Left ventricle myocardium superior (tissue), 1 donor: ENCODE results near the gene FAM131C. TPM values are rescaled to one million over a fixed set of nuclear protein-coding genes. Genes with fewer than 3 reads are reported as not detected.
A peak's percentile ranks its signal among the peaks of the same experiment; 100 is the strongest.

Experiments
- ATAC-seq: fragments of 200-7000 bp; cut with Tn5 transposase; one replicate; pipeline ENCODE4 v1.9.1; 2020; ENCODE audit warnings: mild to moderate bottlenecking, moderate library complexity
- DNase-seq: peaks from one replicate; pipeline ENCODE4 v3.0.0-alpha.2; 2020
- intact Hi-C: fragments of 100-400 bp; cut with micrococcal nuclease; formaldehyde crosslinking; loops from one replicate; pipeline ENCODE4 v1.11.0; 2022
- total RNA-seq: library from RNA; stranded (reverse); fragmentation: NEBNext Ultra II Directional; extraction: Animal tissue kit (Norgen Biotek cat#: 25700); gene quantifications from one replicate; pipeline ENCODE4 v1.2.1, GENCODE V29; 2021
- donor health status: DM: no; HTN: yes; CAD: no; lungs with severe emphysema.

Gene FAM131C
- total RNA-seq, 1 donor from 2014 or later: 3.7 TPM

GRCh38 chr1:16081636-16082035, 8.2 kb upstream of the FAM131C start:
- no peak for DNase-seq

DNA sequence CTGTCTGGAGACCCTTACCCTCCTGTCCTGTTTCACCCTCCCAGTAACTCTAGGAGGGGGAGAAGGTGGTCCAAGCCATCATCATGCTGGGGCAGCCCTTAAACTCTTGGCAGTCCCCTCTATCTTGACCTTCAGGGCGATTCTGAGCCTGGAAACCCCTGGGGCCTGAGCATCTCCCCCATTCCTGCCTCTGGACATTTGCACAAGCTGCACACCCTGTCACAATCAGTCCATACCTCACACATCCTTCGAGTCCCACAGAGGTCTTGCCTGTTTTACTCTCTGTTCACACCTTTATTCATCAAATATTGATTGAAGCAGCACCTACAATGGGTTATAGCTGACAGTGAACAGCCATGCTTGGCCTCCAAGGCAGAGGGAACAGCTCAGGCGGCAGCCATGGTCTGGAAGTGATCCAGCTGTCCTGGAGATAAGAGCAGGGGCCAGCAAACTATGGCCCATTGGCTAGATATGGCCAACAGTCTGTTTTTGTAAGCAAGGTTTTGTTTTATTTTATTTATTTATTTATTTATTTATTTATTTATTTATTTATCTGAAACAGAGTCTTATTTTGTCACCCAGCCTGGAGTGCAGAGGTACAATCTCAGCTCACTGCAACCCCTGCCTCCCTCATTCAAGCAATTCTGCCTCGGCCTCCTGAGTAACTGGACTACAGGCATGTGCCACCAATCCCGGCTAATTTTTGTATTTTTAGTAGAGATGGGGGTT, 7.1 kb upstream of the FAM131C start:
- ATAC-seq (no peak), DNase-seq (no peak)
- intact Hi-C loops: no loop called here

More at GRCh38 chr1:16081636-16082035, 8.2 kb upstream of the FAM131C start:
- ATAC-seq: no peak
- intact Hi-C loops: loop anchor here (2.0 kb wide), 1 partner anchor 73 kb away; no protein-coding TSS in a partner anchor

- DNase-seq (peak; percentile 86), ATAC-seq (peak; percentile 68)
- intact Hi-C loops: loop anchor here (2.0 to 10.0 kb wide), 2 partner anchors 108 to 286 kb away; partner anchors contain the start of gene SZRD1
Observed at GRCh38 chr1:16078925-16079656, 5.6 kb upstream of the FAM131C start.

- intact Hi-C loops: loop anchor here (2.0 to 10.0 kb wide), 2 partner anchors 109 to 287 kb away; partner anchors contain the start of gene SZRD1
- ATAC-seq: no peak
Observed at GRCh38 chr1:16077406-16078245, 4.2 kb upstream of the FAM131C start.

GRCh38 chr1:16076865-16077238, 3.4 kb upstream of the FAM131C start:
- DNase-seq: peak; percentile 57
- ATAC-seq: peak; percentile 37
- intact Hi-C loops: loop anchor here (10.0 kb wide), 1 partner anchor 288 kb away; the partner anchor contains the start of gene SZRD1

More at GRCh38 chr1:16077406-16078245, 4.2 kb upstream of the FAM131C start:
- DNase-seq: no peak

- intact Hi-C loops: loop anchor here (10.0 kb wide), 1 partner anchor 289 kb away; the partner anchor contains the start of gene SZRD1
- ATAC-seq: no peak
- no peak for DNase-seq
Observed at GRCh38 chr1:16076031-16076864, 2.8 kb upstream of the FAM131C start.

DNA sequence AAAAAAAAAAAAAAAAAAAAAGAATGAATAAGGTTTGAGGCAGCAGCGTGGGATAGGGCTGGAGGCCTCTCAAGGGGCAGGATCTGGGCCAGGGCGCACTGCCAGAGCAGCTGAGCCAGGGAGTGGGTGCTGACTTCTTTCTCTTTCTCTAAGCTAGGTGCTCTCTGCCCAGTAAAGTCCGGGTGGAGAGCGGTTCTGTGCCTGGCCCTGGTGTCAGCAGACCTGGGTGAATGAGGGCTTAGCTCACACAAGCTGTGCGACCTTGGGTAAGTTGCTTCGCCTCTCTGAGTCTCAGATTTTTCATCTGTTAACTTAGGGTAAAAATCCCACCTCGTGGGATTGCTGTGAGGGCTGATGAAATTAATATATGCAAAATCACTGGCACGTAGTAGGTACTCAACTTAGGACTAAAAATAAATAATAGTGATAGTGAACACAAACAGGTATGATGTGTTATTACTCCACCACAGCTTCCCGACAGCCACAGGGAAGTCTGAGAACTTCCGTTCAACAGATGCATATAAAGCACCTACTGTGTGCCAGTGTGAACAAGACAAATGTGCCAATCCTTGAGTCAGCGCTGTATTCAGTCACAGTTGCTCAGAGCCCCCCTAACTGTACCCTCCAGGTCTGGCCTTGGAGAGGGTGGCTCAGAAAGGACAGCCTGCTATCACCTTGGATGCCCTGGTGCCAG, 2.0 kb upstream of the FAM131C start:
- DNase-seq (peak; percentile 77), ATAC-seq (peak; percentile 45)
- intact Hi-C loops: loop anchor here (10.0 kb wide), 1 partner anchor 289 kb away; the partner anchor contains the start of gene SZRD1

- ATAC-seq (no peak), DNase-seq (no peak)
- intact Hi-C loops: loop anchor here (10.0 kb wide), 1 partner anchor 291 kb away; the partner anchor contains the start of gene SZRD1
Observed at GRCh38 chr1:16074217-16074616, 766 bp upstream of the FAM131C start.

GRCh38 chr1:16072616-16073484, 601 bp downstream of the FAM131C start:
- intact Hi-C loops: loop anchor here (10.0 kb wide), 1 partner anchor 292 kb away; the partner anchor contains the start of gene SZRD1
- ATAC-seq (no peak), DNase-seq (no peak)

GRCh38 chr1:16072095-16072494, 1.4 kb downstream of the FAM131C start:
- no peak for DNase-seq
- intact Hi-C loops: loop anchor here (10.0 kb wide), 1 partner anchor 293 kb away; the partner anchor contains the start of gene SZRD1
- no peak for ATAC-seq

- intact Hi-C loops: loop anchor here (10.0 kb wide), 1 partner anchor 293 kb away; the partner anchor contains the start of gene SZRD1
- no peak for ATAC-seq
Observed at GRCh38 chr1:16071614-16072013, 1.8 kb downstream of the FAM131C start.

DNA sequence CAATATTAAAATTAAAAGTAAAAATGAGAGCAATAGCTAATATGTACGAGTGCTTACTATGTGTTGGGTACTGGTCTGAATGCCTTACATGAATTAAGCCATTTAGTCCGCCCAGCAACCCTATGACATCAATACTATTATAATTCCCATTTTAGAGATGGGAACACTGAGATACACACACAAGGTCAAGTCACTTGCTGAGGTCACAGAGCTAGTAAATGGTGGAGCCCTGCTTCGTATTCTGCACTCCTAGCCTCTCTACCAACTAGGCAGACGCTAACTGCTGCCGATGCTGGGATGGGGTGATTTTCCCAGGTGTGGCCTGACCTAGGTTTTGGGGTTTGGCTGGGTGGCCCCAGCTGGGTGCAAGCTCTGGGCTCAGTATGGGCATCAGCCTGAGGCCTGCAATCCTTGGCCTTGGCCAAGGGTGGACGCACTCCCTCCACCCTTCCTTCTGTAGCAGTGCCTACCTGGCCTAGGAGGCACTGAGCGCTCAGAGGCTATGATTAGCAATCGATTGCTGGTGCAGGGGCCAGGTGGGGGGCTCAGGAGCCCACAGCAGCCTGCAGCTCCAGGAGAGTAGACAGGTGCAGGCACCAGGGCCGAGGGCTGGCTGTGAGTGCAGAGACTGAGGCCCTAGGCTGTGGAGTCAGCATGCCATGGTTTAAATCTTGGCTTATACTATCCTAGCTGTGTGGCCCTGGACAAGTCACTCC, 2.7 kb downstream of the FAM131C start:
- no peak for DNase-seq
- ATAC-seq: no peak
- intact Hi-C loops: loop anchor here (10.0 kb wide), 1 partner anchor 294 kb away; the partner anchor contains the start of gene SZRD1

More at GRCh38 chr1:16071614-16072013, 1.8 kb downstream of the FAM131C start:
- DNase-seq: no peak

- intact Hi-C loops: no loop called here
- peak; percentile 82 for DNase-seq
- ATAC-seq: peak; percentile 85
Observed at GRCh38 chr1:16068356-16069270, 4.8 kb downstream of the FAM131C start.

GRCh38 chr1:16067933-16068332, 5.5 kb downstream of the FAM131C start:
- ATAC-seq (peak; percentile 1), DNase-seq (no peak)
- intact Hi-C loops: no loop called here
